Measurements from ENCODE around the gene NPHP4.

NPHP4 gene

DNA sequence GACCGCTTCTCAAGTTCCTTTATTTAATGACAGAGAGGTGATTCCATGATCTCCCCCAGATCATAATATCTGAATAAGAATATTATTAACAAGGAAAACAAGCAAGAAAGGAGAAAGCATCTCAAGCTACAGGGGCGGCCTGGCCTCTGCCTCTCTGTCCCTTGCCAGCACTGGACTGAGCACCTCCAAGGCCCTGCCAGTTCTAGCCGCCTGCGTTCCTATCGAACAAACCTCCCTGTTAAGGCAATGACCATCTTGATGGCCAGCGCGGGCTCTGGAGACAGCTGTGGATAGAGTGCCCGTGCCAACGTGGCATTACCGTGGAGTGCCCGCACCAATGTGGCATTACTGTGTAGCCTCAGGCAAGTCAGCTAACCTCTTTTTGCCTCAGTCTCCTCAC is 84.8 kb downstream of the NPHP4 start:
- no peaks in the 10 kb centered on the region for H3K79me2 ChIP-seq (ENCODE audit: control insufficient read depth, low read length)
- H3K9me3 ChIP-seq (ENCODE audit: control insufficient read depth, insufficient read depth, low read length), result no peaks in the 10 kb centered on the region
- H3K4me1 ChIP-seq (ENCODE audit: control insufficient read depth, low read length), result no peaks in the 10 kb centered on the region
- H3K4me2 ChIP-seq (ENCODE audit: low read length), result no peak overlapping the region
- H3K9me2 ChIP-seq (replicated peaks; ENCODE audit: control insufficient read depth, low read length), result no peaks in the 10 kb centered on the region
- no peak overlapping the region for H3K27ac ChIP-seq (ENCODE audit: low read depth, low read length)
- H3K4me3 ChIP-seq (ENCODE audit: low read length), result no peak overlapping the region
- no peaks in the 10 kb centered on the region for H3K27me3 ChIP-seq (ENCODE audit: control insufficient read depth, low read length)
- no peak for TF ChIP-seq CTCF (IDR thresholded peaks at IDR 0.05; ENCODE audit: low read depth, low read length, poor library complexity, severe bottlenecking)
- no peak for TF ChIP-seq EZH2phosphoT487 (IDR thresholded peaks at IDR 0.05; ENCODE audit: borderline replicate concordance, low read length)
- H3K36me3 ChIP-seq (ENCODE audit: control insufficient read depth, low read length), result no peaks in the 10 kb centered on the region
- no peaks in the 10 kb centered on the region for H3F3A ChIP-seq (ENCODE audit: control insufficient read depth, insufficient read depth)
- no peaks in the 10 kb centered on the region for H4K20me1 ChIP-seq (ENCODE audit: control insufficient read depth, insufficient read depth, low read depth, low read length)

DNA sequence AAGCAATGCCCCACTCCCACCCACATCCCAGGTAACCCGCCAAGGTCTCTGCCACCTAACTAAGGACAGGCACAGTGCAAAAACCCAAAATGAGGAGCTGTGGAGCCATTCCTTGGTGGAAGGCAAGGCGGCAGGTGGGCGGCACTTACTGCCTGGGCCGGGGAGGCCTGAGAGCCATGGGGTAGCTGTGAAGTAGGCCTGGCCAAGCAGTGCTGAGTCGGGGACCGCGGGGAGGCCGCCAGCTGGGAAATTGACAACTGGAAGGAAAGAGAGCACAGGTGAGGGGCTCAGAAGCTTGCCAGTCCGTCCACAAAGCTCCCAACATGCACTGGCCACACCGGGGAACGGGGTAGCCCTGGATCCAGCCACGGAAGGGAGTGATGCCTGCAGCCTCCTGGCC is 85.3 kb downstream of the NPHP4 start:
- Histone ChIP-seq H4K20me1 (ENCODE audit: control insufficient read depth, insufficient read depth, low read depth, low read length) (no peaks in the 10 kb centered on the region), H3K27ac (ENCODE audit: low read depth, low read length) (no peak overlapping the region), H3K9me3 (ENCODE audit: control insufficient read depth, insufficient read depth, low read length) (no peaks in the 10 kb centered on the region), H3F3A (ENCODE audit: control insufficient read depth, insufficient read depth) (no peaks in the 10 kb centered on the region), H3K27me3 (ENCODE audit: control insufficient read depth, low read length) (no peaks in the 10 kb centered on the region), H3K79me2 (ENCODE audit: control insufficient read depth, low read length) (no peaks in the 10 kb centered on the region), H3K4me1 (ENCODE audit: control insufficient read depth, low read length) (peaks cover 3% of the 10 kb centered on the region), H3K9me2 (replicated peaks; ENCODE audit: control insufficient read depth, low read length) (no peaks in the 10 kb centered on the region), H3K4me2 (ENCODE audit: low read length) (no peak overlapping the region), H3K4me3 (ENCODE audit: low read length) (no peak overlapping the region), H3K36me3 (ENCODE audit: control insufficient read depth, low read length) (no peaks in the 10 kb centered on the region)
- TF ChIP-seq CTCF (IDR thresholded peaks at IDR 0.05; ENCODE audit: low read depth, low read length, poor library complexity, severe bottlenecking) (no peak), EZH2phosphoT487 (IDR thresholded peaks at IDR 0.05; ENCODE audit: borderline replicate concordance, low read length) (no peak)

DNA sequence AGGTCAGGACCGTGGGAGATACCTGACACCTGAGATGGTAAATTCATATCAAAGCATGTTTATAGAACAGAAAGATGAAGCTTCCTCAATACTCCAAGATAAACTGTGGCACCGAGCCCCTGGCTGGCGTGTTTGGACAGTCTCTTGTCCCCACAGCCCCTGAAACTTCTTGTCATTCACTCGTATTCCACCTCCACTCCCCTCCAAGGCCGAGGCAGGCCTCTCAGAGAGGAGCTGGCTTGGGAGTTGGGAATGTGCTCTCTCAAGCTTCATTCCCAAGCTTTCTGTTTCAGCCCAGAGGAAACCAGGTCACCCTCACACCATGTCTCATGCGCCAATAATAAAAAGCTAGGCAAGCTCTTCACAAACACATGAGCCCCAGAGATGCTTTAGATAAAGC is 86.1 kb downstream of the NPHP4 start:
- H3K4me1 ChIP-seq (ENCODE audit: control insufficient read depth, low read length), result peaks cover 6% of the 10 kb centered on the region
- no peaks in the 10 kb centered on the region for H3K9me3 ChIP-seq (ENCODE audit: control insufficient read depth, insufficient read depth, low read length)
- no peak overlapping the region for H3K4me3 ChIP-seq (ENCODE audit: low read length)
- no peak overlapping the region for H3K27ac ChIP-seq (ENCODE audit: low read depth, low read length)
- no peaks in the 10 kb centered on the region for H3K79me2 ChIP-seq (ENCODE audit: control insufficient read depth, low read length)
- H3K36me3 ChIP-seq (ENCODE audit: control insufficient read depth, low read length), result no peaks in the 10 kb centered on the region
- TF ChIP-seq CTCF (IDR thresholded peaks at IDR 0.05; ENCODE audit: low read depth, low read length, poor library complexity, severe bottlenecking) (no peak), EZH2phosphoT487 (IDR thresholded peaks at IDR 0.05; ENCODE audit: borderline replicate concordance, low read length) (no peak)
- H4K20me1 ChIP-seq (ENCODE audit: control insufficient read depth, insufficient read depth, low read depth, low read length), result no peaks in the 10 kb centered on the region
- H3K27me3 ChIP-seq (ENCODE audit: control insufficient read depth, low read length), result no peaks in the 10 kb centered on the region
- no peak overlapping the region for H3K4me2 ChIP-seq (ENCODE audit: low read length)
- no peaks in the 10 kb centered on the region for H3F3A ChIP-seq (ENCODE audit: control insufficient read depth, insufficient read depth)
- H3K9me2 ChIP-seq (replicated peaks; ENCODE audit: control insufficient read depth, low read length), result no peaks in the 10 kb centered on the region

- Histone ChIP-seq H3F3A (ENCODE audit: control insufficient read depth, insufficient read depth) (no peaks in the 10 kb centered on the region), H3K4me3 (ENCODE audit: low read length) (no peak overlapping the region), H3K9me3 (ENCODE audit: control insufficient read depth, insufficient read depth, low read length) (no peaks in the 10 kb centered on the region), H3K36me3 (ENCODE audit: control insufficient read depth, low read length) (no peaks in the 10 kb centered on the region), H4K20me1 (ENCODE audit: control insufficient read depth, insufficient read depth, low read depth, low read length) (no peaks in the 10 kb centered on the region), H3K9me2 (replicated peaks; ENCODE audit: control insufficient read depth, low read length) (no peaks in the 10 kb centered on the region), H3K4me1 (ENCODE audit: control insufficient read depth, low read length) (peaks cover 6% of the 10 kb centered on the region), H3K79me2 (ENCODE audit: control insufficient read depth, low read length) (no peaks in the 10 kb centered on the region), H3K27ac (ENCODE audit: low read depth, low read length) (no peak overlapping the region), H3K4me2 (ENCODE audit: low read length) (no peak overlapping the region), H3K27me3 (ENCODE audit: control insufficient read depth, low read length) (no peaks in the 10 kb centered on the region)
- TF ChIP-seq EZH2phosphoT487 (IDR thresholded peaks at IDR 0.05; ENCODE audit: borderline replicate concordance, low read length), result no peak
Observed at GRCh38 chr1:5905436-5905835, 86.8 kb downstream of the NPHP4 start.
